Measurements from ENCODE around the gene DCXR. TPM values are rescaled to one million over a fixed set of nuclear protein-coding genes. Genes with fewer than 3 reads are reported as not detected.

The DCXR gene
- total and polyA plus RNA-seq, 2 experiments from 2014 or later = 86.9 to 137 TPM

GRCh38 chr17:82004517-82005455, 32.7 kb downstream of the DCXR start:
- no peak overlapping the region for H3K4me3 Mint-ChIP-seq
- ATAC-seq (no peak), DNase-seq (ENCODE audit: low spot score) (no peak)
- Histone ChIP-seq H3K36me3 (ENCODE audit: insufficient read depth) (no peaks in the 10 kb centered on the region), H3K9me2 (ENCODE audit: insufficient read depth) (no peaks in the 10 kb centered on the region), H3K4me1 (ENCODE audit: insufficient read depth) (no peaks in the 10 kb centered on the region), H3F3A (replicated peaks; ENCODE audit: low read depth) (0 out of 2 replicates have a peak, but pooled peaks cover 2% of the 10 kb centered on the region), H3K4me3 (no peak overlapping the region), H3K4me2 (no peak overlapping the region), H3K79me2 (replicated peaks; ENCODE audit: insufficient read depth) (no peaks in the 10 kb centered on the region), H3K27ac (ENCODE audit: low read depth) (0 out of 2 replicates have a peak overlapping the region, but pooled peaks have one; percentile 19), H3K27me3 (ENCODE audit: insufficient read depth) (no peaks in the 10 kb centered on the region), H4K20me1 (replicated peaks; ENCODE audit: insufficient read depth) (0 out of 2 replicates have a peak, but pooled peaks cover 4% of the 10 kb centered on the region), H2AFZ (no peak overlapping the region)
- H3K4me1 Mint-ChIP-seq = no peaks in the 10 kb centered on the region
- TF ChIP-seq EZH2 (IDR thresholded peaks at IDR 0.05; ENCODE audit: low read depth, unreplicated experiment) (no peak), CREB1 (CRISPR knock-in tag; IDR thresholded peaks at IDR 0.05; ENCODE audit: low read depth) (no peak), ZNF114 (CRISPR knock-in tag; IDR thresholded peaks at IDR 0.05) (no peak), NANOG (IDR thresholded peaks at IDR 0.05; ENCODE audit: borderline replicate concordance) (no peak), REST (IDR thresholded peaks at IDR 0.05; ENCODE audit: unreplicated experiment) (no peak), JUNB (IDR thresholded peaks at IDR 0.05; ENCODE audit: unreplicated experiment) (no peak), STAT1 (IDR thresholded peaks at IDR 0.05; ENCODE audit: unreplicated experiment) (no peak), ZNF331 (CRISPR knock-in tag; IDR thresholded peaks at IDR 0.05; ENCODE audit: low read depth) (no peak), ETS1 (IDR thresholded peaks at IDR 0.05) (no peak), POLR2AphosphoS5 (IDR thresholded peaks at IDR 0.05; ENCODE audit: low read depth) (no peak), CTCF (conservative IDR thresholded peaks at IDR 0.05; ENCODE audit: low read depth in 2 of 2) (no peak), EZH2phosphoT487 (IDR thresholded peaks at IDR 0.05; ENCODE audit: unreplicated experiment) (no peak), ZNF462 (CRISPR knock-in tag; IDR thresholded peaks at IDR 0.05) (no peak)
- H3K36me3 Mint-ChIP-seq (ENCODE audit: low read depth) = no peaks in the 10 kb centered on the region
- H3K27ac Mint-ChIP-seq = no peak overlapping the region
- no peaks in the 10 kb centered on the region for H3K9me3 Mint-ChIP-seq
- H3K27me3 Mint-ChIP-seq (ENCODE audit: insufficient read depth, low read depth, poor library complexity) = peaks cover 14% of the 10 kb centered on the region

Measured in GM23338 (cell line).